SK-N-SH (cell line): ENCODE data around the gene DCBLD1. TPM values are rescaled to one million over a fixed set of nuclear protein-coding genes. Genes with fewer than 3 reads are reported as not detected.

Experiments used
- CTCF ChIA-PET: fragments of 300-600, 350-600 bp; formaldehyde crosslinking; extraction: SDS; loops from one replicate; lab custom pipeline; 2021; lab: Yijun Ruan, JAX
- POLR2A ChIA-PET: fragments of 350-600 bp; sonication (Branson Sonifier 250); formaldehyde crosslinking; extraction: SDS; loops from one replicate; lab custom pipeline; 2020; ENCODE audit warnings: antibody characterized with exemption, inconsistent platforms; lab: Yijun Ruan, JAX
- DNase-seq: peaks from one replicate; pipeline ENCODE4 v3.0.0; 2012
- H2AFZ ChIP-seq: fragments of 200-600 bp; sonication (generic); 2 replicates; pipeline ENCODE4 v1.8.1; 2016; ENCODE audit warnings: antibody characterized with exemption, mild to moderate bottlenecking, low read depth
- H3F3A ChIP-seq: fragments of 200-600 bp; sonication (generic); replicated peaks from 2 replicates; pipeline ENCODE3; 2016; ENCODE audit warnings: antibody characterized with exemption, mild to moderate bottlenecking; ENCODE audit not compliant: insufficient read depth
- H3K27ac ChIP-seq, 2 experiments: fragments of 200-500 bp in 1 of 2; fragments of 200-600 bp in 1 of 2; sonication (Bioruptor generic) in 1 of 2; sonication (generic), shearing (Covaris generic) in 1 of 2; 2 replicates each; pipeline versions ENCODE4 v1.5.1 to v1.6.1; 2014 to 2016; ENCODE audit warnings: low read depth in 2 of 2, inconsistent platforms in 1 of 2, low read length in 1 of 2, mild to moderate bottlenecking in 1 of 2, mixed read lengths in 1 of 2
- H3K27me3 ChIP-seq: fragments of 200-600 bp; sonication (generic), shearing (Covaris generic); 2 replicates; pipeline ENCODE4 v1.6.1; 2016; ENCODE audit warnings: mixed run types; ENCODE audit not compliant: insufficient read depth
- H3K36me3 ChIP-seq, 2 experiments: fragments of 200-500 bp in 1 of 2; fragments of 200-600 bp in 1 of 2; sonication (Bioruptor generic) in 1 of 2; sonication (generic) in 1 of 2; replicated peaks in 1 of 2; 2 replicates each; pipeline versions ENCODE3 to v1.5.1; 2014 to 2016; ENCODE audit warnings: low read length in 1 of 2, mild to moderate bottlenecking in 1 of 2; ENCODE audit not compliant: insufficient read depth in 2 of 2, control insufficient read depth in 1 of 2
- H3K4me1 ChIP-seq, 2 experiments: fragments of 200-500 bp in 1 of 2; fragments of 200-600 bp in 1 of 2; sonication (Bioruptor generic) in 1 of 2; sonication (generic), shearing (Covaris generic) in 1 of 2; 2 replicates each; pipeline versions ENCODE4 v1.5.1 to v1.6.1; 2014 to 2016; ENCODE audit warnings: low read depth in 1 of 2, low read length in 1 of 2, mixed run types in 1 of 2; ENCODE audit not compliant: insufficient read depth in 2 of 2, control insufficient read depth in 1 of 2
- H3K4me2 ChIP-seq: fragments of 200-600 bp; sonication (generic), shearing (Covaris generic); 2 replicates; pipeline ENCODE4 v1.6.1; 2017; ENCODE audit warnings: mixed run types
- H3K4me3 ChIP-seq, 2 experiments: fragments of 200-500 bp in 1 of 2; fragments of 200-600 bp in 1 of 2; sonication (Bioruptor generic) in 1 of 2; sonication (generic), shearing (Covaris generic) in 1 of 2; 2 replicates each; pipeline versions ENCODE4 v1.5.1 to v1.8.1; 2014 to 2016; ENCODE audit warnings: low read depth in 2 of 2, inconsistent platforms in 1 of 2, low read length in 1 of 2, mild to moderate bottlenecking in 1 of 2, mixed read lengths in 1 of 2, moderate library complexity in 1 of 2
- H3K79me2 ChIP-seq: fragments of 200-600 bp; sonication (generic); 2 replicates; pipeline ENCODE4 v1.8.1; 2017; ENCODE audit warnings: mild to moderate bottlenecking; ENCODE audit not compliant: insufficient read depth
- H3K9ac ChIP-seq: fragments of 200-600 bp; sonication (generic); 2 replicates; pipeline ENCODE4 v1.6.1; 2017; ENCODE audit warnings: mixed run types
- H3K9me2 ChIP-seq: fragments of 200-600 bp; sonication (generic); 2 replicates; pipeline ENCODE4 v1.6.1; 2017; ENCODE audit warnings: mixed run types
- H3K9me3 ChIP-seq: fragments of 200-600 bp; sonication (generic); 2 replicates; pipeline ENCODE4 v1.6.1; 2017; ENCODE audit warnings: mixed run types, mild to moderate bottlenecking, moderate library complexity
- H4K20me1 ChIP-seq: fragments of 200-600 bp; sonication (generic); 2 replicates; pipeline ENCODE4 v1.6.1; 2017; ENCODE audit warnings: mild to moderate bottlenecking, mixed run types; ENCODE audit not compliant: insufficient read depth
- ELF1 ChIP-seq: IDR thresholded peaks from 2 replicates; pipeline ENCODE4 v1.4.0; 2012
- GABPA ChIP-seq: IDR thresholded peaks from 2 replicates; pipeline ENCODE4 v1.4.0; 2012; ENCODE audit warnings: low read depth, mild to moderate bottlenecking
- MEF2A ChIP-seq: IDR thresholded peaks from 2 replicates; pipeline ENCODE4 v1.4.0; 2012; ENCODE audit warnings: low read depth, borderline replicate concordance
- NFIC ChIP-seq: IDR thresholded peaks from 2 replicates; pipeline ENCODE4 v1.4.0; 2012; ENCODE audit warnings: borderline replicate concordance
- RAD21 ChIP-seq: IDR thresholded peaks from 2 replicates; pipeline ENCODE4 v1.6.1; 2012; ENCODE audit warnings: mild to moderate bottlenecking, low read length
- RCOR1 ChIP-seq: fragments of 150-350 bp; IDR thresholded peaks from 2 replicates; pipeline ENCODE4 v1.6.1; 2017; ENCODE audit warnings: antibody characterized with exemption, low read length
- REST ChIP-seq: IDR thresholded peaks from 2 replicates; pipeline ENCODE4 v1.6.1; 2012; ENCODE audit warnings: mild to moderate bottlenecking, low read depth, low read length, moderate library complexity
- TEAD4 ChIP-seq: IDR thresholded peaks from 2 replicates; pipeline ENCODE4 v1.4.0; 2012; ENCODE audit warnings: mild to moderate bottlenecking, borderline replicate concordance; ENCODE audit not compliant: insufficient read depth
- YY1 ChIP-seq: IDR thresholded peaks from 2 replicates; pipeline ENCODE4 v1.4.0; 2012; ENCODE audit warnings: low read depth, mild to moderate bottlenecking
- WGBS: methylation state at CpG from one replicate; pipeline ENCODE4 v1.1.6; 2017; ENCODE audit warnings: low lambda C conversion rate; 5-methylcytosine and 5-hydroxymethylcytosine counted together
- polyA plus RNA-seq, 3 experiments: library from polyadenylated mRNA; depleted of rRNA; stranded (reverse); fragments of >200 nt; gene quantifications; 2 replicates each; pipeline ENCODE4 v1.2.3, GENCODE V29; 2012
- small RNA-seq, 7 experiments: library from RNA; depleted of rRNA; stranded (forward); fragments of <200 nt; gene quantifications; one replicate each; pipeline ENCODE3, GENCODE V24; 2012

DCBLD1 gene
- polyA plus RNA-seq, 1 of the 3 experiments (the other 2 are of a cell fraction) = 82.2 TPM

DNA sequence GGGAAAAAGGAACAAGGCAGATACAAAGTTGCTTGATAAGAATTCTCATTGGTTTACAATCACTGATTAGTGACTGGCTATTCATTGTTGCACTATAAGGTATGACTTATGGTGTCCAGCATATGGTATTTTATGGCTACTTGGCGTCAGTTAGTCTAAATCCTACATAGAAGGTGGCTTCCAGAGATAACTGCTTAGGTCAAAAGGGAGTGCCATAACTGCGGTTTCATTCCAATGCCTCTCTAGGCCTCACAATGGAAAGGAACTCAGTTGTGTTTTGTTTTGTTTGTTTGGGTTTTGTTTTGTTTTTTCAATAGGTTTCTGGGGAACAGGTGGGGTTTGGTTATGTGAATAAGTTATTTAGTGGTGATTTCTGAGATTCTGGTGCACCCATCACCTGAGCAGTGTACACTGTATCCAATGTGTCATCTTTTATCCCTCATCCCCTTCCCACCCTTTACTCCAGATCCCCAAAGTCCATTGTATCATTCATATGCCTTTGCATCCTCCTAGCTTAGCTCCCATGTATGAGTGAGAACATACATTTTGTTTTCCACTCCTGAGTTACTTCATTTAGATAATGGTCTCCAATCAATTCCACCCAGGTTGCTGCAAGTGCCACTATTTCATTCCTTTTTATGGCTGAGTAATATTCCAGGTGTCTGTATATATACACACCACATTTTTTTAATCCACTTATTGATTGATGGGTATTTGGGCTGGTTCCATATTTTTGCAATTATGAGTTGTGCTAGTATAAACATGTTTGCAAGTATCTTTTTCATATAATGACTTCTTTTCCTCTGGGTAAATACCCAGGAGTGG lies 112.8 kb downstream of the DCBLD1 start:
- H3K9me3 ChIP-seq = no peaks in the 10 kb centered on the region
- CTCF ChIA-PET = interaction anchor here (1.6 kb wide), 1 partner anchor 145 kb away, joined by 6 read pairs; no protein-coding TSS in a partner anchor
- H2AFZ ChIP-seq = no peak overlapping the region
- peaks cover 16 to 48% of the 10 kb centered on the region in 2 experiments for H3K36me3 ChIP-seq
- POLR2A ChIA-PET = no interaction called here
- H3K4me2 ChIP-seq = no peak overlapping the region
- H3K9ac ChIP-seq = no peak overlapping the region
- TF ChIP-seq TEAD4 (no peak), GABPA (no peak), RCOR1 (no peak), YY1 (no peak), NFIC (no peak)
- peaks cover 0 to 8% of the 10 kb centered on the region in 2 experiments; a peak in 2 of 4 replicates for H3K4me1 ChIP-seq
- peaks cover 100% of the 10 kb centered on the region for H3K79me2 ChIP-seq
- WGBS = 98% methylated on average over 2 of the region's 2 CpGs
- no peaks in the 10 kb centered on the region for H3K27me3 ChIP-seq
- no peak overlapping the region for H3K4me3 ChIP-seq
- H4K20me1 ChIP-seq = peaks cover 71% of the 10 kb centered on the region
- no peak for DNase-seq
- H3K27ac ChIP-seq = no peak overlapping the region
- no peaks in the 10 kb centered on the region for H3K9me2 ChIP-seq
- H3F3A ChIP-seq = peaks cover 4% of the 10 kb centered on the region

DNA sequence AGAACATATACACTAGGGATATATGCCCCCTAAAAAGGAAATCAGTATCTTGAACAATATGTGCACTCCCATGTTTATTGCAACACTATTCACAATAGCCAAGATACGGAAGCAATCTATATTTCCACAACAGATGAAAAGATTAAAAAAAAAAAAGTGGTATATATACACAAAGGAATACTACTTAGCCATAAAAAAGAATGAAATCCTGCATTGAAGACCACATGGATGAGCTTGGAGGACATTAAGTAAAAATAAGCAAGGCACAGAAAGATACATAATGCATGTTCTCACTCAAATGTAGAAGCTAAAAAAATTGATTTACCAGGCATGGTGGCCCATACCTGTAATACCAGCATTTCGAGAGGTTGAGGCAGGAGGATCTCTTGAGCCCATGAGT lies 115.3 kb downstream of the DCBLD1 start:
- Histone ChIP-seq H3K9me3 (no peaks in the 10 kb centered on the region), H3K9me2 (no peaks in the 10 kb centered on the region), H3K4me3 (no peak overlapping the region), H3K27ac (no peak overlapping the region), H2AFZ (no peak overlapping the region), H4K20me1 (peaks cover 58% of the 10 kb centered on the region), H3K36me3 (peaks cover 16 to 38% of the 10 kb centered on the region in 2 experiments), H3F3A (peaks cover 8% of the 10 kb centered on the region), H3K9ac (no peak overlapping the region), H3K27me3 (no peaks in the 10 kb centered on the region), H3K79me2 (peaks cover 96% of the 10 kb centered on the region), H3K4me1 (peaks cover 0 to 8% of the 10 kb centered on the region in 2 experiments; a peak in 2 of 4 replicates), H3K4me2 (no peak overlapping the region)
- DNase-seq = no peak
- POLR2A ChIA-PET = no interaction called here
- WGBS = 98% methylated on average over 2 of the region's 2 CpGs
- CTCF ChIA-PET = interaction anchor here (1.0 kb wide), 1 partner anchor 10 kb away, joined by 4 read pairs; no protein-coding TSS in a partner anchor
- TF ChIP-seq MEF2A (no peak), RAD21 (no peak), GABPA (no peak), TEAD4 (no peak), ELF1 (no peak), REST (no peak)

Small RNA genes lying within 50 kb of the gene (small RNA-seq; reads per million reads assigned to genes)
- gene RNU6-253P = 0 to 1.1 (median 0) reads per million in 7 experiments

Other genes with a start within 250 kb of the DCBLD1 start
- 0.02 TPM in 1 of 2 replicates, not detected in the other for gene VGLL2, start 217.1 kb upstream of the DCBLD1 start, polyA plus RNA-seq (2012; rRNA removed)
- 1.8 and 2.0 TPM in 2 replicates for gene ROS1, start 56.7 kb upstream of the DCBLD1 start, polyA plus RNA-seq (2012; rRNA removed)
- 20.8 and 31.4 TPM in 2 replicates for gene GOPC, start 119.8 kb downstream of the DCBLD1 start, polyA plus RNA-seq (2012; rRNA removed)
- gene NUS1, start 192.8 kb downstream of the DCBLD1 start, polyA plus RNA-seq (2012; rRNA removed) = 8.9 and 9.1 TPM in 2 replicates